Measurements from ENCODE around the gene C2orf66. TPM values are rescaled to one million over a fixed set of nuclear protein-coding genes. Genes with fewer than 3 reads are reported as not detected.

C2orf66 gene
- total RNA-seq, 1 donor from 2014 or later: 0.54 TPM

GRCh38 chr2:196783431-196784094, 25.6 kb downstream of the C2orf66 start:
- FAIRE-seq (peak; percentile 85), DNase-seq (ENCODE audit: low read depth) (peak; percentile 61)
- peaks cover 11% of the 10 kb centered on the region for H3K36me3 Mint-ChIP-seq (ENCODE audit: low read depth, unreplicated experiment)
- peaks cover 6% of the 10 kb centered on the region for H3K4me1 ChIP-seq (ENCODE audit: insufficient read depth, low read length)
- H3K27ac ChIP-seq (ENCODE audit: low read depth, low read length): peak overlapping the region; percentile 14
- peaks cover 4% of the 10 kb centered on the region for H3K79me2 ChIP-seq (ENCODE audit: insufficient read depth, low read length)
- TF ChIP-seq CTCF (IDR thresholded peaks at IDR 0.05; ENCODE audit: insufficient read depth, low read depth, low read length): no peak
- TF ChIP-seq EZH2 (IDR thresholded peaks at IDR 0.05; ENCODE audit: insufficient read depth, low read length): no peak
- H3K4me1 Mint-ChIP-seq (ENCODE audit: low read depth, unreplicated experiment): peaks cover 8% of the 10 kb centered on the region
- H4K20me1 ChIP-seq (ENCODE audit: insufficient read depth, low read length): peaks cover 5% of the 10 kb centered on the region
- H3K27me3 Mint-ChIP-seq (ENCODE audit: low read depth, unreplicated experiment): no peaks in the 10 kb centered on the region
- H3K4me3 ChIP-seq (ENCODE audit: insufficient read depth, low read depth, low read length): no peak overlapping the region
- peak overlapping the region; percentile 13 for H3K4me2 ChIP-seq (ENCODE audit: low read length)
- H3K9ac ChIP-seq (ENCODE audit: low read length): no peak overlapping the region
- no peak overlapping the region for H2AFZ ChIP-seq (ENCODE audit: low read depth, low read length)
- H3K27me3 ChIP-seq (ENCODE audit: insufficient read depth, low read length): no peaks in the 10 kb centered on the region
- no peaks in the 10 kb centered on the region for H3K9me3 Mint-ChIP-seq (ENCODE audit: unreplicated experiment)
- H3K27ac Mint-ChIP-seq (ENCODE audit: unreplicated experiment): peak overlapping the region; percentile 21
- peaks cover 45% of the 10 kb centered on the region for H3K36me3 ChIP-seq (ENCODE audit: insufficient read depth, low read length)
- no peak overlapping the region for H3K4me3 Mint-ChIP-seq (ENCODE audit: unreplicated experiment)
- H3K9me3 ChIP-seq (ENCODE audit: insufficient read depth, low read depth, low read length): no peaks in the 10 kb centered on the region

DNA sequence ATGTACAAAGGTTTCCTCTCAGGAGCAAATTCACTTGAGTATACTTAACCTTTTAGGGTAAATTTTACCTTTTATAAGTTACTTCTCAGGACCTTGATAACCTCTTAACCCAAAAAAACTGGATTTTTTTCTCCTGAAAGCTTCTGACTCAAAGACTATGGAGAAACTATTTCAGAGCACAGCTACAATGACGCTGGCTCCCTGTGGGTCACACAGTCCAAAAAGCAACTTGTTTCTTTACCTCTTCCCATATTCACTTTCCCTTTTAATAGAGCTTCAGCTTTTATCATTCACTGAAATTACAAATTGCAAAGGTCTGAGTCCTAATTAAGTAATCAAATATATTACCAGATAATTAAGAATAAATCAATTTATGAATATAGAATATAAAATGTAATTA, 42.1 kb downstream of the C2orf66 start:
- Histone ChIP-seq H4K20me1 (ENCODE audit: insufficient read depth, low read length) (no peaks in the 10 kb centered on the region), H3K36me3 (ENCODE audit: insufficient read depth, low read length) (peaks cover 30% of the 10 kb centered on the region), H3K79me2 (ENCODE audit: insufficient read depth, low read length) (no peaks in the 10 kb centered on the region), H3K4me1 (ENCODE audit: insufficient read depth, low read length) (no peaks in the 10 kb centered on the region), H3K4me2 (ENCODE audit: low read length) (no peak overlapping the region), H3K27me3 (ENCODE audit: insufficient read depth, low read length) (no peaks in the 10 kb centered on the region), H3K4me3 (ENCODE audit: insufficient read depth, low read depth, low read length) (no peak overlapping the region), H3K9ac (ENCODE audit: low read length) (no peak overlapping the region), H3K27ac (ENCODE audit: low read depth, low read length) (no peak overlapping the region), H3K9me3 (ENCODE audit: insufficient read depth, low read depth, low read length) (no peaks in the 10 kb centered on the region), H2AFZ (ENCODE audit: low read depth, low read length) (no peak overlapping the region)
- H3K4me1 Mint-ChIP-seq (ENCODE audit: low read depth, unreplicated experiment): no peaks in the 10 kb centered on the region
- FAIRE-seq (no peak), DNase-seq (ENCODE audit: low read depth) (no peak)
- no peak overlapping the region for H3K4me3 Mint-ChIP-seq (ENCODE audit: unreplicated experiment)
- no peak for TF ChIP-seq EZH2 (IDR thresholded peaks at IDR 0.05; ENCODE audit: insufficient read depth, low read length)
- TF ChIP-seq CTCF (IDR thresholded peaks at IDR 0.05; ENCODE audit: insufficient read depth, low read depth, low read length): no peak
- H3K27me3 Mint-ChIP-seq (ENCODE audit: low read depth, unreplicated experiment): no peaks in the 10 kb centered on the region
- no peaks in the 10 kb centered on the region for H3K9me3 Mint-ChIP-seq (ENCODE audit: unreplicated experiment)
- H3K36me3 Mint-ChIP-seq (ENCODE audit: low read depth, unreplicated experiment): no peaks in the 10 kb centered on the region
- H3K27ac Mint-ChIP-seq (ENCODE audit: unreplicated experiment): no peak overlapping the region

- peaks cover 3% of the 10 kb centered on the region for H3K36me3 ChIP-seq (ENCODE audit: insufficient read depth, low read length)
- H2AFZ ChIP-seq (ENCODE audit: low read depth, low read length): no peak overlapping the region
- DNase-seq (ENCODE audit: low read depth) (no peak), FAIRE-seq (no peak)
- no peaks in the 10 kb centered on the region for H3K4me1 Mint-ChIP-seq (ENCODE audit: low read depth, unreplicated experiment)
- peaks cover 19% of the 10 kb centered on the region for H3K9me3 Mint-ChIP-seq (ENCODE audit: unreplicated experiment)
- no peaks in the 10 kb centered on the region for H3K27me3 Mint-ChIP-seq (ENCODE audit: low read depth, unreplicated experiment)
- no peaks in the 10 kb centered on the region for H3K9me3 ChIP-seq (ENCODE audit: insufficient read depth, low read depth, low read length)
- no peak overlapping the region for H3K27ac Mint-ChIP-seq (ENCODE audit: unreplicated experiment)
- H3K79me2 ChIP-seq (ENCODE audit: insufficient read depth, low read length): no peaks in the 10 kb centered on the region
- peaks cover 8% of the 10 kb centered on the region for H3K36me3 Mint-ChIP-seq (ENCODE audit: low read depth, unreplicated experiment)
- no peak overlapping the region for H3K4me2 ChIP-seq (ENCODE audit: low read length)
- H3K27me3 ChIP-seq (ENCODE audit: insufficient read depth, low read length): no peaks in the 10 kb centered on the region
- H3K4me3 ChIP-seq (ENCODE audit: insufficient read depth, low read depth, low read length): no peak overlapping the region
- H3K9ac ChIP-seq (ENCODE audit: low read length): no peak overlapping the region
- TF ChIP-seq EZH2 (IDR thresholded peaks at IDR 0.05; ENCODE audit: insufficient read depth, low read length) (no peak), CTCF (IDR thresholded peaks at IDR 0.05; ENCODE audit: insufficient read depth, low read depth, low read length) (no peak)
- H3K27ac ChIP-seq (ENCODE audit: low read depth, low read length): no peak overlapping the region
- no peaks in the 10 kb centered on the region for H3K4me1 ChIP-seq (ENCODE audit: insufficient read depth, low read length)
- no peaks in the 10 kb centered on the region for H4K20me1 ChIP-seq (ENCODE audit: insufficient read depth, low read length)
- no peak overlapping the region for H3K4me3 Mint-ChIP-seq (ENCODE audit: unreplicated experiment)
These were observed 49.8 kb downstream of the C2orf66 start for GRCh38 chr2:196759378-196759706.
